ENCODE results near the gene SERPINA1. TPM values are rescaled to one million over a fixed set of nuclear protein-coding genes. Genes with fewer than 3 reads are reported as not detected.

The SERPINA1 gene
- total RNA-seq, 1 experiment from 2014 or later = not detected

- Histone ChIP-seq H3K14ac (ENCODE audit: insufficient read depth, low read length) (no peak overlapping the region), H2BK20ac (ENCODE audit: low read depth, low read length, poor library complexity, severe bottlenecking) (no peak overlapping the region), H3K18ac (ENCODE audit: insufficient read length, low read depth, low read length) (no peak overlapping the region), H3K79me2 (ENCODE audit: insufficient read depth, low read length) (no peaks in the 10 kb centered on the region), H2BK15ac (ENCODE audit: low read depth, low read length) (no peak overlapping the region), H3T11ph (ENCODE audit: low read length) (no peak overlapping the region), H3K27ac (ENCODE audit: insufficient read length, low read depth, low read length) (no peak overlapping the region), H4K8ac (replicated peaks; ENCODE audit: insufficient read length, low read depth, low read length) (no peak overlapping the region), H2BK12ac (ENCODE audit: insufficient read length, low read depth, low read length) (no peak overlapping the region), H4K5ac (ENCODE audit: insufficient read length, low read depth, low read length) (no peak overlapping the region), H3K9ac (ENCODE audit: extremely low read depth, insufficient read length, low read length) (no peak overlapping the region), H3K4me1 (ENCODE audit: insufficient read depth, low read length) (peaks cover 6% of the 10 kb centered on the region; the same call in 1 of the 2 replicates), H4K91ac (ENCODE audit: insufficient read length, low read depth, low read length) (no peak overlapping the region), H3K27me3 (ENCODE audit: insufficient read depth, low read length) (no peaks in the 10 kb centered on the region; the same call in 1 of the 2 replicates), H3K4me2 (ENCODE audit: insufficient read depth, insufficient read length, low read length) (no peak overlapping the region), H2BK120ac (ENCODE audit: low read depth, low read length, poor library complexity, severe bottlenecking) (no peak overlapping the region), H4K20me1 (ENCODE audit: control insufficient read depth, insufficient read depth, insufficient read length) (no peaks in the 10 kb centered on the region), H3K56ac (ENCODE audit: insufficient read length, low read depth, low read length) (no peak overlapping the region), H3K23ac (ENCODE audit: insufficient read length, low read depth, low read length) (no peak overlapping the region), H3K23me2 (ENCODE audit: insufficient read length, low read depth, low read length, poor library complexity, severe bottlenecking) (no peaks in the 10 kb centered on the region), H3K79me1 (ENCODE audit: insufficient read depth, low read depth, low read length, poor library complexity, severe bottlenecking) (no peaks in the 10 kb centered on the region), H3K4ac (ENCODE audit: low read depth, low read length) (no peak overlapping the region), H2AK5ac (ENCODE audit: insufficient read length, low read length) (no peak overlapping the region), H3K9me3 (ENCODE audit: control insufficient read depth, low read depth, low read length) (no peaks in the 10 kb centered on the region), H2BK5ac (ENCODE audit: insufficient read length, low read length) (no peak overlapping the region), H2AFZ (ENCODE audit: low read length) (no peak overlapping the region)
- TF ChIP-seq CTCF (conservative IDR thresholded peaks at IDR 0.05) = no peak
- no peaks in the 10 kb centered on the region for H3K9me3 Mint-ChIP-seq
- WGBS (ENCODE audit: extremely low coverage, insufficient read length, low lambda C conversion rate) = no CpG with 5 or more reads among the region's 6 CpGs
- H3K27ac Mint-ChIP-seq = no peak overlapping the region
- no peak overlapping the region for H3K4me3 Mint-ChIP-seq
- peaks cover 8% of the 10 kb centered on the region for H3K27me3 Mint-ChIP-seq (ENCODE audit: low read depth)
- no peak for DNase-seq
- H3K36me3 Mint-ChIP-seq (ENCODE audit: insufficient read depth in 1 of 3, low read depth in 3 of 3) = no peaks in the 10 kb centered on the region
- peaks cover 41 to 50% of the 10 kb centered on the region in 2 experiments for H3K4me1 Mint-ChIP-seq
Observed at GRCh38 chr14:94374116-94374515, 14.3 kb downstream of the SERPINA1 start.

Data from H9 (cell line).